NK-92 (cell line): ENCODE results near the gene BCL11A.

Source experiments
- DNase-seq: peaks from one replicate; lab custom pipeline; 2025; ENCODE audit not compliant: unreplicated experiment; lab: John Stamatoyannopoulos, UW

Gene BCL11A

GRCh38 chr2:60510713-60511112 is 42.7 kb downstream of the BCL11A start:
- no peak for DNase-seq

GRCh38 chr2:60509066-60509465 is 44.4 kb downstream of the BCL11A start:
- DNase-seq = no peak

GRCh38 chr2:60508339-60508917 is 45.0 kb downstream of the BCL11A start:
- DNase-seq = no peak

DNA sequence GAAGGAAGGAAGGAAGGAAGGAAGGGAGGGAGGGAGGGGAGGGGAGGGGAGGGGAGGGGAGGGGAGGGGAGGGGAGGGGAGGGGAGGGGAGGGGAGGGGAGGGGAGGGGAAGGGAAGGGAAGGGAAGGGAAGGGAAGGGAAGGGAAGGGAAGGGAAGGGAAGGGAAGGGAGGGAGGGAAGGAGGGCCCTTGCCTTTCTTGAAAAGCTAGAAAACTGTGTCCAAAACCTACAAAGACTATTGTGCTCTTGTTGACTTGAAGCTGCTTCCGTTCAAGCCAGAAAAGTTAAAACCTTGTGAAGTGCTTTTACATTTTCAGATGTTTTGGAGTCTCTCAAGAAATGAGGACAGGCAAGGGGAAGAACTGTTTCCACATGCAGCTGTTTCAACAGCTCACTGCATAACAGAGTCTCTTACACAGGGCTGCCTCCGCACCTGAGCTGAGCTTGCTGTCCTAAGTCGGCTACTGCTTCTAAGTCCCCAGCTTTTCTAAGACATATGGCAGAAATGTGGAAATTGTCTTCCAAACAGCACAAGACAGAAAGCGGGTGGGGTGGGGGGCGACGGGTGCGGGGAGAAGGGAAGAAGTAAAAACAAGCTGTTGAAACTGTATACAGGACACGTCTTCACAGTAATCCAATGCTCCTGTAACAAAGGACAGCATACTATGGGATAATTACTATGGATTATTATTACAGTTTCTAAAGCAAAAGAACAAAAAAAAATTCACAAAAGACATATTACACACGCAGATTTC is 46.1 kb downstream of the BCL11A start:
- no peak for DNase-seq

GRCh38 chr2:60505880-60506260 is 47.6 kb downstream of the BCL11A start:
- no peak for DNase-seq

GRCh38 chr2:60505240-60505879 is 48.1 kb downstream of the BCL11A start:
- no peak for DNase-seq

GRCh38 chr2:60504049-60504448 is 49.4 kb downstream of the BCL11A start:
- DNase-seq = no peak

- DNase-seq = no peak
Observed at GRCh38 chr2:60502144-60502543, 51.3 kb downstream of the BCL11A start.

DNA sequence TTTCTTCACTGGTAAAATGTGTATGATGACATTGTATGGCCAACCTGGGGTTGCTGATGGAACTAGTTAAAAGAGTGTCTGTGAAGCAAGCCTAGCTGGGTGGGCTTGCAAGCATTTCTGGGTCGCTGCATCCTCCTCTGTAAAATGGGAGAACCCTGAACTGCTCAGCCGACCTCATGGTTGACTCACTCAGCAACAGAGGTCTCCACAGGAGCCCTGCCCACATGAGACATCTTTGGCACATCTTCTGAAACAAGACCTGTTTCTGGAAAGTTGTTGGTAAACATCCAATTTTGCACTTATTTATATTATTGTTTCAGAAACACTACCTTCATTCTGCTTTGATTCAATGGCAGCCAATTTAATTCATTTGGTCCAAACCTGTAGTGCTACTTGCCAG is 52.6 kb downstream of the BCL11A start:
- DNase-seq = no peak

DNA sequence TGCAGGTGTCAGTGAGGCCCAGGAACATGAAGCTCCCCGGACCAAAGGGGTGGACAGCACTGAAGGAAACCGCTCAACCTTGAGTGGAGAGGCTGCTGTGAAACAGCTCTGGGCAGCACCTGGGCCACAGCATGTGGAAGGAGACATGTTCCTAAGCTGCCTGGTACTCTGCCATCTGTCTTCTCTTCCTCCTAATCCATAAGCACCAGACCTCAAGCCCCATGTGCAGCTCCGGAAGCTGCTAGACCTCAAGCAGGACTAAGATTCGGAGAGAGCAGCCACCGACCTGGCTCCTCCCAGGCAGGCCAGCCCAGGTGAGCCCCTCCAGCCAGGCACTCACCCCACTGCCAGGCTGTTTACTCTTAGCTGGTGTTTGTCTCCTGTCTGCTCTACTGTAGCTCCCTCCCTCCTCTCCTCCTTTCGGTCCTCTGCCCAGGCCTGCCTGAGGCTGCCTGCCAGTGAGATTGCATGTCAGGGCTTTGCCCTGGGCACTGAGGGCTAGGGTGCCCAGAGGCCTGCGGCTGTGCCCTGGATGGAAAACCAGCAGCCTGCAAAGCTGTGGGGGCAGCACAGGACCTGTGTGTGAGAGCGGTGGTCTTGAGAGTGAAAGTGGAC is 53.7 kb downstream of the BCL11A start:
- no peak for DNase-seq

DNA sequence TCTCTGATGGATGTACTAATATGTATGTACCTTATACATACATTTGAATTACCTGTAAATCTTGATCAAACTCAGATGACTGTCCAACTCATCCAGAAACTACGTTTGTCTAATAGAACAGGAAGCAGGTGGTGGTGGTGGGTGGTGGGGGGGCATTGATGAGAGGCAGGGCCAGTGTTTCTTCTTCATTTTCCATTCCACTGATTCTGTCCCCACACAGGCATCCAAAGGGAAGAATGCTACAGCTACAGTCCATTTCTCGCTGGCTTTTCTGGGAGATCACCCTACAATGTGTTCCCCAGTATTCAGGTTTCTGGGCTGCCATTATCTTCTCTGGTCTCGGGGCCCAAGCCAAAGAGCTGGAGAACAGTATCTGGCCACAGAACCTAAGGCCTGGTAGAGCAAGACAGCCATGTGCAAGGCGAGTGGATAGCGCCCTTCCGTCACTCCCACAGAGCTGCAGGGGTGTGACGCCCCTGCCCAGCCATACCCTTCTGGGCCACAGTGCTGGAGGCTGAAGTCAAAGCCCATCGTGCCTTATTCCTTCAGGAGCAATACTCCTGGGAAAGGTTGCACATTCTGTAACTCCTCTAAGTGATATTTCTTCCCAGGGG is 54.5 kb downstream of the BCL11A start:
- no peak for DNase-seq

DNA sequence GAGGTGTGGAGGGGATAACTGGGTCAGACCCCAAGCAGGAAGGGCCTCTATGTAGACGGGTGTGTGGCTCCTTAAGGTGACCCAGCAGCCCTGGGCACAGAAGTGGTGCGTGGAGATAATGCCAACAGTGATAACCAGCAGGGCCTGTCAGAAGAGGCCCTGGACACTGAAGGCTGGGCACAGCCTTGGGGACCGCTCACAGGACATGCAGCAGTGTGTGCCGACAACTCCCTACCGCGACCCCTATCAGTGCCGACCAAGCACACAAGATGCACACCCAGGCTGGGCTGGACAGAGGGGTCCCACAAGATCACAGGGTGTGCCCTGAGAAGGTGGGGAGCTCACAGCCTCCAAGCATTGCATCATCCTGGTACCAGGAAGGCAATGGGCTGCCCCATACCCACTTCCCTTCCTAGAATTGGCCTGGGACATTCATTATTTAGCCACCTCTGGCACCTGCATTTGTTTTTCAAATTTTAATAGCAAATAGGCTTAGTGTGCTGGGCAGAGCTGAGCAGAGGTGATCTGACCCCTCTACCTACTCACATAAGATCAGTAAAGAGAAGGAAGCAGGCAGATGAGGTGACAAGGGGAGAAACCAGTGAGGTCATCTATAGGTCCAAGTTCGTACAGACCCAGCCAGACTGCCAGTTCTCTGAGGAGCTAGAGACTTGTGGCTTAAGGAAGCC is 55.2 kb downstream of the BCL11A start:
- no peak for DNase-seq

GRCh38 chr2:60497500-60497899 is 56.0 kb downstream of the BCL11A start:
- no peak for DNase-seq

GRCh38 chr2:60496956-60497355 is 56.5 kb downstream of the BCL11A start:
- no peak for DNase-seq

DNA sequence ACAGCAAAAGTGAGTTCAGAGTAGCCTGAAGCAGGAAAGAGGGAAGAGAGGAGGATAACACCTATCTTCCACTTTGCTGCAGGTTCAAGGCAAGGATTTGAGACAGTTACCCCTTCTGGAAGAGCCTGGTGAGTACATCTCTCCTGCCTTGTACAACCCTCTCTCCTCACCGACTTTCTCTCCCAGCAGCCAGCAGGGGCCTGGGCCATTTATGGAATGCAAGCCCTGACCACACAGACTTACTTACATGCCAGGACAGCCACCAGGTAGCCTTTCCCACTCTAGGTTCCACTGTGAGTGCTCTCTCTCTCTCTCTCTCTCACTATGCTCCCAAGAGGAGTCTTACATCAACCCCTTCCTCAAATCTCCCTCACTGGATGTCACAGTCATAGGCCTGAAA is 57.0 kb downstream of the BCL11A start:
- no peak for DNase-seq

GRCh38 chr2:60495041-60495625 is 58.3 kb downstream of the BCL11A start:
- DNase-seq = no peak

- DNase-seq = no peak
Observed at GRCh38 chr2:60493804-60494387, 59.6 kb downstream of the BCL11A start.

DNA sequence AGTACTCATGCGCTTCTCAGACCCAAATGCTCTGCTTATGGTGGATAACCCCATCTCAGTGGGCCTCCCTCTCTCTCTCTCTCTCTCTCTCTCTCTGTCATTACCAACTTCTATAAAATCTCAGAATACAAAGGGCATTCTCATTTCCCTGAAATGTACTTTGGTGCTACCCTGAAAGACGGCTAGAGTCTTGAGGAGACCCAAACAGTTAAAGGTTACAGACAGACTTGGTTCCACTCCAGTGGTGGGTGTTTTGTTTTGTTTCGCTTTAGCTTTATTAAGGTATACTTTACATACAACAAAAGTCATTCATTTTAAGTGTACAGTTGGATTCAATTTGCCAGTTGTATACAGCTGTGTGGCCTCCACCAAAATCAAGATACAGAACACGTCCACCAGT is 60.9 kb downstream of the BCL11A start:
- no peak for DNase-seq

DNA sequence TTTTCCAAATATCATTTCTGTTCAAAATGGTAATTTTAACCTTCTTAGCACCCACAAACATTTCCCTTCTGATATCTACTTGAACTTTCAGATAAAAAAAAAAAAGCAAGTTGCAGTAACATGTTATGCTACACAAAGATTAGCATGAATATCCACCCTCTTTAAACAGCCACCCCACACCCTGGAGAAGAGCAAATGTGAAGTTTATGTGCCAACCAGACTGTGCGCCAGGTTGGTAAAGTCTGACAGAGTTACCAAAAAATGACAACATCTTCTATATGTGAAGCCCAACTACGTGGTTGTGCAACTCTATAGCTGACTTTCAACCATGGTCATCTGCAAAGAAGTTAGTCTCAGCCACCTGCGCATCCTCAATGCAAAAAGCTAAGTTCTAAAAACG is 62.6 kb downstream of the BCL11A start:
- DNase-seq = no peak

- DNase-seq = no peak
Observed at GRCh38 chr2:60490441-60490840, 63.0 kb downstream of the BCL11A start.
